Prostate gland (tissue), 2 donors: Measurements from ENCODE around the gene MYLK.

Experiments
- POLR2A ChIP-seq: fragments of 450-650 bp; IDR thresholded peaks from one replicate; pipeline ENCODE4 v1.6.1; 2016; ENCODE audit warnings: antibody characterized with exemption, mild to moderate bottlenecking
- TF ChIP-seq, protein P1 (sequence below), 4 experiments: fragments of 200-600 bp in 2 of 4; fragments of 450-650 bp in 2 of 4; sonication (generic) in 2 of 4; IDR thresholded peaks; 1 replicate in 3 of 4; 2 replicates in 1 of 4; pipeline ENCODE4 v1.5.1; 2016 to 2019; ENCODE audit warnings: antibody characterized with exemption in 4 of 4, mild to moderate bottlenecking in 2 of 4, moderate library complexity in 2 of 4

DNA sequence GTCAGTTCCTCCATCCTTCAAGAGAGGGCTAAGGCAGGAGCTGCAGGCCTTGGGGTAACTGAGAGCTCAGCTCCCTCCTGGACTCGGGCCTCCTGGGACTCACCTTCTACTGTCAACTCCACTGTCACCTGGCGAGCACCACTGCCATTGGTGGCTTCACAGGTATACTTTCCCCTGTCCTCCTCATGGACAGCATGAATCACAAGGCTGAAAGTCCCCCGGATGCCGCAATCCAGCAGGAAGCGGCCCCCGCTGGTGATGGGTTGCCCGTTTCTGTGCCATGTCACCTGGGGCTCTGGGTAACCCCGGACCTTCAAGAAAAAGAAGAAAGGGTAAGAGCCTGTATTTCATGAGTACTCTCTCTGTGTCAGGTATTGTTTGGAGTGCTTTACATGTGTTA, 131.9 kb downstream of the MYLK start:
- TF ChIP-seq, protein P1, sequence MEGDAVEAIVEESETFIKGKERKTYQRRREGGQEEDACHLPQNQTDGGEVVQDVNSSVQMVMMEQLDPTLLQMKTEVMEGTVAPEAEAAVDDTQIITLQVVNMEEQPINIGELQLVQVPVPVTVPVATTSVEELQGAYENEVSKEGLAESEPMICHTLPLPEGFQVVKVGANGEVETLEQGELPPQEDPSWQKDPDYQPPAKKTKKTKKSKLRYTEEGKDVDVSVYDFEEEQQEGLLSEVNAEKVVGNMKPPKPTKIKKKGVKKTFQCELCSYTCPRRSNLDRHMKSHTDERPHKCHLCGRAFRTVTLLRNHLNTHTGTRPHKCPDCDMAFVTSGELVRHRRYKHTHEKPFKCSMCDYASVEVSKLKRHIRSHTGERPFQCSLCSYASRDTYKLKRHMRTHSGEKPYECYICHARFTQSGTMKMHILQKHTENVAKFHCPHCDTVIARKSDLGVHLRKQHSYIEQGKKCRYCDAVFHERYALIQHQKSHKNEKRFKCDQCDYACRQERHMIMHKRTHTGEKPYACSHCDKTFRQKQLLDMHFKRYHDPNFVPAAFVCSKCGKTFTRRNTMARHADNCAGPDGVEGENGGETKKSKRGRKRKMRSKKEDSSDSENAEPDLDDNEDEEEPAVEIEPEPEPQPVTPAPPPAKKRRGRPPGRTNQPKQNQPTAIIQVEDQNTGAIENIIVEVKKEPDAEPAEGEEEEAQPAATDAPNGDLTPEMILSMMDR (IDR thresholded peaks at IDR 0.05) = no peak
- no peak for TF ChIP-seq POLR2A
